Stimulated activated CD8-positive, alpha-beta memory T cell treated with anti-CD3 and anti-CD28 coated beads, Interleukin-7, amount 100 ng/mL, for 24 hours (primary cell): ENCODE measurements around the gene PFN3.

Experiments used
- DNase-seq: peaks from one replicate; pipeline ENCODE4 v3.0.0-alpha.2; 2020; ENCODE audit warnings: low read depth

Gene PFN3, protein sequence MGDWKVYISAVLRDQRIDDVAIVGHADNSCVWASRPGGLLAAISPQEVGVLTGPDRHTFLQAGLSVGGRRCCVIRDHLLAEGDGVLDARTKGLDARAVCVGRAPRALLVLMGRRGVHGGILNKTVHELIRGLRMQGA

DNA sequence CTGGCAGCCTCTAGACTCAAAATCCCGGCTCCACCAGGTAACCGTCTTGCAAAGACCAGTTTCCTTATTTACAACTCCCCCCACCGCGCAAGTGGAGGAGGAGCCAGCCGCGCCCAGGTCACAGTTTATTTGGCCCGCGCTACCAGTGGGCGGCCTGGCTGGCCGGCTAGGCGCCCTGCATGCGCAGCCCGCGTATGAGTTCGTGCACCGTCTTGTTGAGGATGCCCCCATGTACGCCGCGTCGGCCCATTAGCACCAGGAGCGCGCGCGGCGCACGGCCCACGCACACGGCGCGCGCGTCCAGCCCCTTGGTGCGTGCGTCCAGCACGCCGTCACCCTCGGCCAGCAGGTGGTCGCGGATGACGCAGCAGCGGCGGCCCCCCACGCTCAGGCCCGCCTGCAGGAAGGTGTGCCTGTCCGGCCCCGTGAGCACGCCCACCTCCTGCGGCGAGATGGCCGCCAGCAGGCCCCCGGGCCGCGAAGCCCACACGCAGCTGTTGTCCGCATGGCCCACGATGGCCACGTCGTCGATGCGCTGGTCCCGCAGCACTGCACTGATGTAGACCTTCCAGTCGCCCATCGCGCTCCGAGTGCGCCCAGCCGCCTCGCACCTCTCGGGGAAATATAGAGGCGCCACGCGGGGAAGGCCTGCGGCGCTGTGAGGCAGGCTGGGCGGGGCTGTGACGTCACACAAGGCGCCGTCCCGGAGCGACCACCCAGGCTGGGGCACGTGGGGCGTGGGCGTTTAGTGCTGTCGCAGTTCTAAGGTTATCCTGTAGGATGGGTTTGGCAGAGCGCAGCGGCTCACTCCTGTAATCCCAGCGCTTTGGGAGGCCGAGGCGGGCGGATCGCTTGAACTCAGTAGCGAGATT lies at the start of gene PFN3:
Gene PFN3, minus strand, starts transcription at position 665 of the 872 bp plus-strand sequence. Its CDS starts 85 bp downstream, at position 580.
- no peak for DNase-seq

DNA sequence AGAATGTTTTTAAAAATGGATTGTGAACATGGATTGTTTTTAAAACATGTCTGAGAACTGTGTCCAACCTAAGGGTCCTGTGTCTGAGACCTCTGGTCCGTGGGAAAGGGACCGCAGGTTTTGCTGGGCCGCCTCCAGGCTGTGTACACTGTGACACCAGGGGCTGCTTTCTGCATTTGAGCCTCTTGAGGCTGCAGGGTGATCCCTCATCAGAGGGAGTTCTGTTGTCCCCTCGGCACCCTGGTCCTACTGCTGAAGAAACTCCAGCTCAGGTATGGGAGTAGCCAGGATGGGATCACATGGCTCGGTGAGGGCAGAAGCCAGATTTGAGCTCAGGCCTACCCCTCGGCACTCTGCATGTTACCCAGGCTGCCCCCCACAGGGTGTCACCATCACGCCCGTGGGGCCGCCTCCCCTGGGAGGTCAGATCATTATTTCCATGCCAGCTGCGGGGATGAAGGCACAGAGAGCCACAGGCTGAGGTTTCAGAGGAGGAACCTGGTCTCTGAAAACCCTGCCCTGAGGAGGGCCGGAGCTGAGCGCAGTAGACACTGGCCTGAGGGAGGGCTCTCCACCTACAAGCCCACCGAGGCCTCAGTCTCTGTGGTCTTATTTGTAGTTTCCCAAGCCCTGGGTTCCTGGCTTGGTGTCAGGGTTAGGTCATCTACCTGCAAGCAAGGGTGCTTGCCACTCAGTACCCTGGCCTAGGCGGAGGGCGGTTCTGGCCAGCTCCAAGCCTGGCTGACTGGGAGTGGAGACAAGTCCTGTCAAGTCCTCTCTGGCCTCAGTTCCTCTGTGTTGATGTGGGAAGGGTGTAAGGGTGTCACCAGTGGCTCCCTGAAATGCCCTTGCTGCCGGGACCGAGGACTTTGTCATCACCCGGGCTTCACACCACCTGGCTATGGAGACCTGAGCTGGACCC lies 48.9 kb upstream of the PFN3 start:
- no peak for DNase-seq

DNA sequence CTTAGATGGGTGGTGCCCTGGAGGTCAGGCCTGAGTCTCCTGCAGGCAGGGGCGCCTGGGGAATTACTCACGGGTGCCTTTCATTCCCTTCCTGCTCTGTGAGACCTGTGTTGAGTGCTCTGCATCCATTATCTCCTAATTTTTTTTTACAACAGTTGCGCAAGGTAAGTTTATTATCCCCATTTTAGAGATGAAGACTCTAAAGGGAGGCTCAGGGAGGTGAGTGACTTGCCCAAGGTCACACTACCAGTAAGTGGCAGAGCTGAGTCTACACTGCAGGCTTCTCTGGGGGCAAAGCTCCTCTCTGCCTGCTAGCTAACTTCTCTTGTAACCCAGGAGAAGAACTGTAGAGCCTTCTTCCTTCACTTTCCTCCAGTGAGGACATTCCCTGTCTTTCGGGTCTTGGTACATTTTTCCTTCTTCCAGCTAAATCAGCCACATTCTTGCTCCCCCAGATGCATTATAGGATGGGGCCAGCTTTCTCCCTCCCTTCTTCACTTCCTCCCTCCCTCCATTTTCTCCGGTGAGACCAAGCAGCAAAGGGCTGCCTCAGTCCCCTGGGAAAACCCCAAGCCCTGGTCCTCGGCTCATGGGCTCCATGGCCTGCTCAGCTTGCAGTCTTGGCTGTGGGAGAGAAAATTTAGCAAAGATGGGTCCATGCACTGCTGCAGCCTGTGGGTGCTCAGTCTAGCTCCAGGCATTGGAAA lies 47.9 kb upstream of the PFN3 start:
- no peak for DNase-seq

GRCh38 chr5:177447611-177448243 lies 47.3 kb upstream of the PFN3 start:
- no peak for DNase-seq

GRCh38 chr5:177447066-177447610 lies 46.7 kb upstream of the PFN3 start:
- DNase-seq: peak; percentile 44

DNA sequence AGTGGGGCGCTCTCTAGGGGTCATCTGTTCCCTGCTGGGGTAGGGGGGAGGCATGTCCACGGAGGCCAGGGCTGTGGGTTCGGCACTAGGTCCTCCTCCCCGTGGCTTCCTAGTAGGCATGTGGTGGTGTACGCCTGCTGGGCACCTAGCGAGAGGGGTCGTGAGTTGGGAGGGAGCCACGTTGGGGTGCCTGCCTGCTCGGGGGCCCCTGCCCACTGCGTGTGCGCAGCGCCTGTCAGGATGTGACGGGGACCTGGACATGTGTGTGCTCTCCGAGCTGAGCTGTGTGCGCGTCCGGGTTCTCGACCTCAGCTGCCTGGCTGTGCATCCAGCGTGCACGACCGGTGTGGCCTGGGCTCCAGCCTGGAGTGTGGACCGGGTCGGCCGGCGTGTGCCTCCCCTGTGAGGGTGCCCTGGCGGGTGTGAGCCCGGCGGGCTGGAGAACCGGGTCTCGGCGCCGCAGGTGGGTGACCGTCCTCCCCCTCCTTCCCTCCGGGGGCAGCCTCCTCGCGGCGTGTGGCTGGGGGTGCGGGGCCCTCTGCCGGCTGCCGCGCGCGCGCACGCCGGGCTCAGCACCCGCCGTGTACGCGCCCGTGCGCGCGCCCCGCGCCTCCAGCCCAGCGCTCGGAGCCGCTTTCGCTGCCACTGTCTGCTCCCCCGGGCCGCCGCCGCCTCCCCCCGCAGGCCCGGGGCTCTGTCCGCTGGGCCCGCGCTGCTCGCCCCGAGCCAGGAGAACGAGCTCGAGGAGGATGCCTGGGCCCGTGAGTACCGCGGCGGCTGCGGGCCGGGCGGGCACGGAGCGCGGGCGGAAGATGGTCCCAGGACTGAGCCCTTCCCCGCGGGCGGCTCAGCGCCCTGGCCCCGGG lies 46.0 kb upstream of the PFN3 start, which contains the start of gene PRR7:
Gene PRR7, plus strand, starts transcription at position 615 of the 866 bp plus-strand sequence. CDS start 8,254 bp downstream, outside the sequence.
- DNase-seq: peak; percentile 48

GRCh38 chr5:177445917-177446199 lies 45.4 kb upstream of the PFN3 start:
- no peak for DNase-seq

DNA sequence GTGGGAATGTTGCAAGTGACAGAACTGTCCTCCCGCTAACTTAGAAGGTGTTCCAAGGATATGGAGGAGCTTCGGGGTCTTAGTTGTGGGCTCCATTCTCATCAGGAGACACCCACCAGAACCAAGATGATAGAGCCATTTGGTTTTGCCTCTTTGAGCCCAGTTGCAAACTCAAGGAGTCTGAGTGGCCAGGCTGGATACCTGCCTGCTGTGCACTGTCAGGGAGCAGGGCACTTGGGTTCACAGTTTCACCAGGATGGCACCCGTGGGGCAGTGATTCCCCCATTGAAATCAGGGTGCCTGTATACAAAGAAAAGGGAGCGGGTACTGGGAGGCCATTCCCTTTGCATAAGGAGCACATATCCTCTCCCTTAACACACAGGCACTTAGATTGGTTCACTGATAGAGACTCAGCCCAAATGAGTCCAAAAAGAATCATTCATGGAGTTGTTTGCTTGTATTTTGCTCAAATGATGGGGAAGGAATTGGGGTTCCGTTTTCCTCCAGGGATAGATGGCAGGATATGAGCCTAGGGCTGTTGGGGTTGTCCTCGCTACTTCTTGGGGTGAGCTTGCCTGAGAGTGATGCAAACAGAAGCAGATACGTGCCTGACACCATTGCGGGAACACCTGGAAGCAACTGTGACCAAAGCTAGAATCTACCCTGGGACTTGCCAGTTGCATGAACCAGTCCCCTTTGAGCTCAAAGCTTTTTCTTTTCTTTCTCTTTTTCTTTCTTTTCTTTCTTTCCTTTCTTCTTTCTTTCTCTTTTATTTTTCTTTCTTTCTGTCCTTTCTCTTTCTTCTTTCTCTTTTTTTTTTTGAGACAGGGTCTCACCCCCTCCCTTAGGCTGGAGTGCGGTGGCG lies 44.8 kb upstream of the PFN3 start:
- no peak for DNase-seq

DNA sequence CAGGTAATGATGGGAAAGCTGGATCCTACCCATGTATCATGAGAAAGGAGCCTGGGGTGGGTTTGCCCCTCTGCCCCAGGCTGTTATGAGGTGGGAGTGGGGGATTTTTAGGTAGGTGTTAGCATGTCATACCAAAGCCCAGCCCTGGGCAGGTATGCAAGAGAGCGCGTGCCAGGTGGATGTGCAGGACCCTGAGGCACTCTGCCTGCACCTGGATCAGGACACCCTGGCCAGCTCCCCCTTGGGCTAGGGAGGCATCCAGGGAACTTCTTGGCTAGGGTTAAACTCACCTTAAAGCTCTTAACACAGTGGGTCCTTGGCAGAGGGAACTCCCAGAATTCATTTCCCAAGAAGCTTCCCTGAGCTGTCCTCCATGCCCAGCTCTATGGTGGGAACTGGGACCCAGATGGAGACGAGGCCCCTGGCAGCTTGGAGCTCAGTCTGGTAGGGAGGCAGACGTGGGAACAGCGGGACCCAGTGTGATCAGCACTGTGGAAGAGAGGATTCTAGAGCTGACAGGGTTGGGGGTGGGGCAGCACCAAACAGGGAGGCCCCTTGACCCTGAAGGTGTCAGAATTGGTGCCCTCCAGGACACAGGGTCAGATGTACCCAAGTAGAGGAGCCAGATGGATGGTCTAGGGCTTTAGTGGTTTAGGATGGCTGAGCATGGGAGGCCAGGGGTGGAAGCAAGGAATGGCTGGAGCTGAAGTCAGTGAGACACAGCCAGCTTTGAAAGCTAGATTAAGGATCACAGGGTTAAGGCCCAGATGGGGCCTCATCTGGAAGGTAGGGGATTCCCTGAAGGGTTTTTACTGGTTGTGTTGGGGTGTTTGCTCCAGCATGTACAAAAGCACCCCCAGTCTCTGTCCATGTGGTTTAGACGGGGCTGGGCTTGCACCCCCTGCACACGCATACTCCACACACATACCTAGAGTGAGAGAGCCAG lies 43.9 kb upstream of the PFN3 start:
- no peak for DNase-seq

GRCh38 chr5:177443144-177443983 lies 42.9 kb upstream of the PFN3 start:
- no peak for DNase-seq

DNA sequence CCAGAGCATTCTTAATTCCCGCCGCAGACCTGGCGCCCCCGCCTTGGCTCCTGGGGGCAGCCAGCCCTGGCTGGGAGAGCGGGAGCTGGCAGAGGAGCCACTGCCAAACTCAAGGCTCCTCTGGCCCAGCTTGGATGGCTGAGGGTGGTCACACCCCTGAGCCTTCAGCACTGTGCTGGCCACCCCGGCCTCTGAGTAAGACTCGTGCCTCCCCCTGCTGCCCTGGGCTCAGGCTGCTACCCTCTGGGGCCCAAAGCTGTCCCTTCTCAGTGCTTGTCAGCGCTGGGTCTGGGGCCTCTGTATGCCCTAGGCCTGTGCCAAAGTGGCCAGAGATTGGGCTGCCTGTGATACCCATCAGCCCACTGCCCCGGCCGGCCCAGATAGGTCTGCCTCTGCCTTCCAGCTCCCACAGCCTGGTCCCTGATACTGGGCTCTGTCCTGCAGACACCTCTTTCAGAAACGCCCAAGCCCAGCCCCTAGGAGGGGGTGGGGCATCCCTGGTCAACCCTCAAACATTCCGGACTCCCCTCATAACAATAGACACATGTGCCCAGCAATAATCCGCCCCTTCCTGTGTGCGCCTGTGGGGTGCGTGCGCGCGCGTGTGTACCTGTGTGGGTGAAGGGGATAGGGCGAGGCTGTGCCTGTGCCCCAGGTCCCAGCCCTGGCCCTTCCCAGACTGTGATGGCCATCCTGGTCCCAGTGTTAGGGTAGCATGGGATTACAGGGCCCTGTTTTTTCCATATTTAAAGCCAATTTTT lies 41.8 kb upstream of the PFN3 start:
- DNase-seq: no peak

DNA sequence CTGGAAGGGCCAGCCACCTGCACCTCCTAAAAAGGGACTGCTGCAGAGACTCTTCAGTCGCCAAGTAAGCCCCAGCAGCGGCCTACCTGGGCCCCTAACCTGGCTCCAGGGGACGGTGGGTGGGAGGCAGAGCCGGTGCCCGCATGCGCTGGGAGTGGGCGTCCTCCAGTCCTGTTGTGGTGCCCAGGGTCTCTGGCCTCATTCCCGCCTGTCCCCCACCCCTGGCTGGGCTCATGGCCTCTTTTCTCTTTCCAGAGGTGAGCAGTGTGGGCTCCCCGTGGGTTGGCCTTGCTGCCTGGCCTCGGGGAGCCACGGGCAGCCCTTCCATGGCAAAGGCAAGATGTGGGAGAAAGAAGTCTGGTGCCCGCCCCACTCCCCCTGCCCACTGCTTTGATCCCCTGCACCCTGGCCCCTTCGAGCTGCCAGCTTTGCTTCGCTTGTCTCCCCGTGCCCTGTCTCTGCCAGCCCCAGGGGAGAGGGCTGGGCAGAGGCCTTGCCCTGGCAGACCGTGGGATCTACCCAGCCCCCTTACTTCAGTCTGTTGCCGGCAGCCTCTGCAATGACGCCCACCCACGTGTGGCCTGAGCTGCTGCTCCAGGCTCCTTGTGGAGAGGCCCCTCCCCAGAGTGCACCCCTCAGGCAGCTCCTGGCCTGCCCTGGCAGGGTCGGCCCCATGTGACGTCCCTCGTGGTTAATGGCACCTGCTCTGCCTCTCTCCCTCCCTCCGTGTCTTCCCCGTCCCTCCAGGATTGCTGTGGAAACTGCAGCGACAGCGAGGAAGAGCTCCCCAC lies 40.7 kb upstream of the PFN3 start:
- DNase-seq: no peak

DNA sequence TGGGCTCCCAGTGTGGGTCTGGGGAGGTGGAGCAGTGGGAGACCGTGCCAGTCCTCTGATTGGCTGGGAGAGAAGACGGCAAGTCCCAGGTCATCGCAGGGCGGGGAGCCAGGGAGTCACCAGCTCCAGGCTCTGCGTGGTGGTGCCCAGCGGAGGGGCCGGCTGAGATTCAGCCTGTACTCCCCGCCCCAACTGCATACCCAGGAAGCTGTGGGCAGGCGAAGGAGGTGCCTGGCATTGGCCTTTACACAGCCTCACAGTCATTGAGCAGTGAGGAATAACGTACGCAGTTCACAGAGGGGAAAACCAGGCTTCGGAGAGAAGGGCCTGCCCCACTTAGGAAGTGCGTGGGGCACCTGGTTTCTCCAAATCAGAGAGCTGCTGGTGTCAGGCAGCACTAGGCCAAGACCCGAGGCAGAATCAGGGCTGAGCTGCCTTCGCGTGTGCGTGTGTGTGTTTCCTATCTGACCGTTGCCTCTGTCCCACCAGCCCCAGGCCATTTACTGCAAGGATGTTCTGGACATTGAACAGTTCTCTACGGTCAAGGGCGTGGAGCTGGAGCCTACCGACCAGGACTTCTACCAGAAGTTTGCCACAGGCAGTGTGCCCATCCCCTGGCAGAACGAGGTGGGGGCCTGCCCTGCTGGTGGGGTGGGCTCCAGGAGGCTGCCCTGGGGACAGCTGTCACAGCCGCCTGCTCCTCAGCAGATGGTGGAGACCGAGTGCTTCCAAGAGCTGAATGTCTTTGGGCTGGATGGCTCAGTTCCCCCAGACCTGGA lies 39.9 kb upstream of the PFN3 start:
- DNase-seq: no peak

DNA sequence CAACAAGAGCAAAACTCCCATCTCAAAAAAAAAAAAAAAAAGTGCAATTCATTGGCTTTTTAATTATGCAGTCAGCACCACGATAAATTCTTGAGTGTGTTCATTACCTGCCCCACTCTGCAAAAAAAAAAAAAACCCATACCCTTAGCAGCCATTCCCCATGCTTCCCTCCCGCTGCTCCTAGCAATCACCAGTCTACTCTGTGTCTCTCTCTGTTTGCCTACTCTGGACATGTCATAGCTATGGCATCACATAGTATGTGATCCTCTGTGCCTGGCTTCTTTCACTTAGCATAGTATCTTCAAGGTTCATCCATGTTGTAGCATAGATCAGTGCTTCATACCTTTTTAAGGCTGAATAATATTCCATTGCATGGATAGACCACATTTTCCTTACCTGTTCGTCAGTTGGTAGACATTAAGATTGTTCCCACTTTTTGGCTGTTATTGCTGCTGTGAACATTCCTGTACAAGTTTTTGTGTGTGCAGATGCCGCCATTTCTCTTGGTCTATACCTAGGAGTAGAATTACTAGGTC lies 39.1 kb upstream of the PFN3 start:
- no peak for DNase-seq

DNA sequence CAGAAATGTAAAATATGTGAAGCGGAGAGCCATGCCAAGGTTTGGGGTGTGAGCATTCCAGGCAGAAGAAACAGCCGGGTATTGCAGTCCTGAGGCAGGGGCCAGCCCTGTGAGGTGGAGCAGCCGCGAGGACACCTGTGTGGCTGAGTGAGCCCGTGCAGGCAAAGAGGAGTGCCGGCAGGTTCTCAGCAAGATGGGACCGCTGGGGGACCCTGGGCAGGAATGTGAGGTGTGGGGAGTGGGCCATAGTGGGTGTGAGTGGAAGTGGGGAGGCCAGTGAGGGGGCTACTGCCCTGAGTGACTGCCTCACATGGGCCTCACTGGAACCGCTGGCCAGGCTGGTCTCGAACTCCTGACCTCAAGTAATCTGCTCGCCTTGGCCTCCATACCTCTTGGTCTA lies 38.0 kb upstream of the PFN3 start:
- DNase-seq: no peak
